ENCODE data around the gene CCDC63. TPM values are rescaled to one million over a fixed set of nuclear protein-coding genes. Genes with fewer than 3 reads are reported as not detected.
A peak's percentile ranks its signal among the peaks of the same experiment; 100 is the strongest.

The CCDC63 gene
- total and polyA plus RNA-seq, 4 donors, result not detected

- WGBS, 2 donors, result 95 to 98% methylated on average over 4 of the region's 4 CpGs
- Histone ChIP-seq H3K4me1 (ENCODE audit: control insufficient read depth in 5 of 5, insufficient read depth in 5 of 5, low read length in 5 of 5) (peaks cover 0 to 2% (median 0%) of the 10 kb centered on the region in 5 donors), H3K9ac (ENCODE audit: insufficient read depth in 1 of 2, low read length in 2 of 2) (no peak overlapping the region), H3K36me3 (ENCODE audit: control insufficient read depth in 4 of 4, insufficient read depth in 4 of 4, low read length in 4 of 4) (no peaks in the 10 kb centered on the region), H3K27me3 (ENCODE audit: control insufficient read depth in 3 of 3, insufficient read depth in 3 of 3, low read length in 2 of 3) (peaks cover 7 to 10% (median 8%) of the 10 kb centered on the region in 3 donors), H3K9me3 (ENCODE audit: control insufficient read depth in 4 of 4, insufficient read depth in 3 of 4, low read length in 3 of 4) (peaks cover 0 to 2% (median 0%) of the 10 kb centered on the region in 4 donors), H3K27ac (ENCODE audit: low read depth in 1 of 2, low read length in 1 of 2) (no peak overlapping the region), H3K4me3 (no peak overlapping the region)
- ATAC-seq (ENCODE audit: insufficient read depth, low FRiP score) (no peak), DNase-seq (no peak)
- TF ChIP-seq CTCF (IDR thresholded peaks at IDR 0.05; ENCODE audit: control extremely low read depth, extremely low read depth), result no peak
Observed at GRCh38 chr12:110935588-110935987, 88.8 kb downstream of the CCDC63 start.

GRCh38 chr12:110936367-110937103 lies 89.7 kb downstream of the CCDC63 start:
- Histone ChIP-seq H3K27ac (ENCODE audit: low read depth in 1 of 2, low read length in 1 of 2) (no peak overlapping the region), H3K36me3 (ENCODE audit: control insufficient read depth in 4 of 4, insufficient read depth in 4 of 4, low read length in 4 of 4) (no peaks in the 10 kb centered on the region), H3K9me3 (ENCODE audit: control insufficient read depth in 4 of 4, insufficient read depth in 3 of 4, low read length in 3 of 4) (peaks cover 0 to 2% (median 0%) of the 10 kb centered on the region in 4 donors), H3K9ac (ENCODE audit: insufficient read depth in 1 of 2, low read length in 2 of 2) (no peak overlapping the region), H3K4me3 (no peak overlapping the region), H3K27me3 (ENCODE audit: control insufficient read depth in 3 of 3, insufficient read depth in 3 of 3, low read length in 2 of 3) (peaks cover 7 to 10% (median 8%) of the 10 kb centered on the region in 3 donors), H3K4me1 (ENCODE audit: control insufficient read depth in 5 of 5, insufficient read depth in 5 of 5, low read length in 5 of 5) (peaks cover 0 to 2% (median 0%) of the 10 kb centered on the region in 5 donors)
- no peak for TF ChIP-seq CTCF (IDR thresholded peaks at IDR 0.05; ENCODE audit: control extremely low read depth, extremely low read depth)
- DNase-seq (no peak), ATAC-seq (ENCODE audit: insufficient read depth, low FRiP score) (no peak)
- 31 to 37% methylated on average over 13 of the region's 13 CpGs for WGBS, 2 donors

DNA sequence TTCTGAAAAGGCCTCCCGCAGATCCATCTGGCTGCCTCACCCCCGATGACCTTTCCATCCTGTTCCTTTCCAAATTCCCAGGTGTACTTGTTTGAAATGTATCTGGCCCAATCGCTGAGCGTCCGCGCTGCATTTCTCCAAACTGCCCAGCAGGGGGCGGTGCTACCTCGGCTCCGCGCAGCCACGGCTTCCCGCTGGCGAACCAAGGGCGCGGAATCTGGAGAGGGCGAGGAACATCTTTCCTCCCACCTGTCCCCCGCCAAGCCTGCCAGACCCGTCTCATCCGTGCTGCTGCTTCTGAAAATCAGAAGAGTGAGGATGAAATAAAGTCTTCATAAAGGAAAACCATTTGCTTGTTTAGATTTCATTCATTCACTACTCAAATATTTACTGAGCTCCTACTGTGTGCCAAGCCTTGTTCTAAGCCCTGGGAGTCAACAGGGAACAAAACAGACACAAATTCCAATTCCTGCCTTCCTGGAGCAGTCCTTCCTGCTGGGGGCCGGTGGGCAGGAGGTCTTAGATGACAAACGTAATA lies 90.4 kb downstream of the CCDC63 start:
- Histone ChIP-seq H3K27me3 (ENCODE audit: control insufficient read depth in 3 of 3, insufficient read depth in 3 of 3, low read length in 2 of 3) (peaks cover 7 to 10% (median 8%) of the 10 kb centered on the region in 3 donors), H3K4me3 (no peak overlapping the region), H3K36me3 (ENCODE audit: control insufficient read depth in 4 of 4, insufficient read depth in 4 of 4, low read length in 4 of 4) (no peaks in the 10 kb centered on the region), H3K9ac (ENCODE audit: insufficient read depth in 1 of 2, low read length in 2 of 2) (no peak overlapping the region), H3K4me1 (ENCODE audit: control insufficient read depth in 5 of 5, insufficient read depth in 5 of 5, low read length in 5 of 5) (peaks cover 0 to 2% (median 0%) of the 10 kb centered on the region in 5 donors), H3K9me3 (ENCODE audit: control insufficient read depth in 4 of 4, insufficient read depth in 3 of 4, low read length in 3 of 4) (peaks cover 0 to 2% (median 0%) of the 10 kb centered on the region in 4 donors), H3K27ac (ENCODE audit: low read depth in 1 of 2, low read length in 1 of 2) (no peak overlapping the region)
- TF ChIP-seq CTCF (IDR thresholded peaks at IDR 0.05; ENCODE audit: control extremely low read depth, extremely low read depth), result peak; percentile 92
- DNase-seq (peak; percentile 49 to 62 (median 60)), ATAC-seq (ENCODE audit: insufficient read depth, low FRiP score) (peak; percentile 72)
- WGBS, 2 donors, result 4 to 5% methylated on average over 21 of the region's 21 CpGs

All from lung (tissue), 12 donors.